Stimulated activated CD4-positive, alpha-beta T cell treated with anti-CD3 and anti-CD28 coated beads, Interleukin-12 subunit alpha, Interleukin-12 subunit beta, amount 100 ng/mL, for 4 hours (primary cell): ENCODE measurements around the gene SLIT1.

Experiments
- DNase-seq: peaks from one replicate; pipeline ENCODE4 v3.0.0-alpha.2; 2020

The SLIT1 gene

DNA sequence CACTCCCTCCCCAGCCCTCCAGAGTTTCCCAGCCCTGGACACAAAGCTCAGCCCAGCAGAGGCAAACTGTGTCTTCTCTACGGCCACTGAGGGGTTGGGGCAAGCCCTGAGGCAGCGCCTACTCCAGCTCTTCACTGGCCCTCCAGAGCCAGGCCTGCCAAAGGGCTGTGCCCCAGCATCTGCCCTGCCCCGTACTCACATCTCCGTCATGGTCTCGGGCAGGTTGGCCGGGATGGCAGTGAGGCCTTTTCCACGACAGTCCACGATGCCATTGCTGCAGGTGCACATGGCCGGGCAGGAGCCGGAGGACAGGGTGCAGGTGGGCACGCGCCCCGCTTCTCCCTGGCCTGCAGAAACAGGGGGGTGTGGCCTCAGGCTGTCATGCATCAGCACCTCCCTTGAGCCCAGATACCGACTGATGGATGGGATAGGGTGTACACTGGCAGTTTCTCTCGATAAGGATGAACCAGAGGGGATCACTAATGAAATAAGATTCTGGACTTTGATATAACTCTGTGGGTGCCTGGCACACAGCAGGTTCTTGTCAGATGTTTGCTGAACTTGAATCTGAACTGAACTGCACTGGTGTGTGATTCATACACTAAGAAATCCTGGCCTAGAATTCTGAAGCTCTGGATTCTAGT, 125.2 kb downstream of the SLIT1 start:
- DNase-seq: no peak

DNA sequence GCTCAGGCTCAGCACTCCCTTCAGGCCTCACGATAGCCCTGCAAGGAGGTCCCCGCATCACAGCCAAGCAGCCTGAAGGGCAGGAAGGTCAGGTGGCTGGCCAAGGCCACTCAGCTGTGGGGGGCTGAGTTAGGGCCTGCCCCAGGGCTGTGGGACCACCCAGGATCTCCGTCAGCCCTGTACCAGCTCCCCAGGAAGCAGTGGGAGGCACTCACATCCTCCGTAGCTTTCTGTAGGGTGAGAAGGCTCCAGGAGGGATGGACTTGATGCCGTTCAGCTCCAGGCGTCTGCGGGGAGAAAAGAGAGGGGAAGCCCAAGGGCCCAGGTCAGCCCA, 125.9 kb downstream of the SLIT1 start:
- no peak for DNase-seq

DNA sequence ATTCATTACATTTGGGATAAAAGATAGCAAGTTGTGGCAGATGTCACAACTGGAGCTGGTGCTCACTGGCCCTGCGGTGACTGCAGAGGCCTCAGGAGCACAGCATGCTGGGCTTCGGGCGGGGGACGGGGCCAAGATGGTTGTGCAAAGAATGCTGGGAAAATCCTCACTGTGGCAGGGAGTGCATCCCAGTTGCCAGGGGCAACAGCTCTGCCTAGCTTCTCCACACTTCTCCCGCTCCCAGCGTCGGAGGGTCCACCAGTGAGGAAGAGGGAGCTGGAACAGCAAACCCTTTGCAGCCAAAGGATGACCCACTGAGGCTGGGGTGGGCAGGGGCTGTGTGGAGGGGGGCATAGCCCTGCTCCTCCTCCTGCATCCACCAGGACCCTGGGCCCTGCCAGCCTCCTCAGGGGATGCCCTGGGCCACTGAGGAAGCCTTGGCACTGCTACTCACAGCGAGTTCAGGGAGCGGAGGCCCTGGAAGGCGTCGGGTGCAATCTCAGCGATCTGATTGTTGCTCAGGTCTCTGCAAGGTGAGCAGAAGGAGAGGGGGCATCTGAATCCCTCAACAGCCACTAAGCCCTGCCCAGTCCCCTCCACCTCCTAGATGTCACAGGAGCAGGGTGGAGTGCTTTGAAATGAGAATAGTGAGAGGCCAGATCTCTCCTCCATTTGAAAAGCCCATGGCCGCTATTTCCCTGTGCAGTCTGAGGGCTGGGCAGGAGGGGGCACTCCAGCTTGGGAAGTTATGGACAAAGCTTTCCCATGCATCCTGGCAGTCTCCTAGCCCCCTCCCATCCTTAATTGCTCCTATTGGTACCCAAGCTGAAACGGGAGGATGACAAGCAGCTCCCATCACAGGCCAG, 126.5 kb downstream of the SLIT1 start:
- no peak for DNase-seq

DNA sequence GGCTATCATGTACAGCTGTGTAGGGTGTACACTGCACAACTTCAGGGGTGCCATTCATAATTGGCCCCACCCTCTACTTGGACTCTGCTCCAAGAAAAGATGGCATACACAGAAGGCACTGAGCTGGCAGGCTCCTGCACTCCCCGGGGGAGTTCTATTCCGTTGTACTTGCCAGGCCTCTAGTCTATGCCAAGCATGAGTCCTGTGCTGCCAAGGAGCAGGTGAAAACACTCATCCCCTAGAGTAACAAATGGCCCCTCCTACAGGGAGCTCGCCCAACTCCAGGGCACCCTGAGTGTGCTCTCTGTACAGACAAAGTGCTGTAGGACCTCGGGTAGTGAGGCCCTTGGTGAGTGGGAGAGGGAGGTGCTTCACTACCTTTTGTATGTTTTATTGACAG, 127.2 kb downstream of the SLIT1 start:
- DNase-seq: no peak

DNA sequence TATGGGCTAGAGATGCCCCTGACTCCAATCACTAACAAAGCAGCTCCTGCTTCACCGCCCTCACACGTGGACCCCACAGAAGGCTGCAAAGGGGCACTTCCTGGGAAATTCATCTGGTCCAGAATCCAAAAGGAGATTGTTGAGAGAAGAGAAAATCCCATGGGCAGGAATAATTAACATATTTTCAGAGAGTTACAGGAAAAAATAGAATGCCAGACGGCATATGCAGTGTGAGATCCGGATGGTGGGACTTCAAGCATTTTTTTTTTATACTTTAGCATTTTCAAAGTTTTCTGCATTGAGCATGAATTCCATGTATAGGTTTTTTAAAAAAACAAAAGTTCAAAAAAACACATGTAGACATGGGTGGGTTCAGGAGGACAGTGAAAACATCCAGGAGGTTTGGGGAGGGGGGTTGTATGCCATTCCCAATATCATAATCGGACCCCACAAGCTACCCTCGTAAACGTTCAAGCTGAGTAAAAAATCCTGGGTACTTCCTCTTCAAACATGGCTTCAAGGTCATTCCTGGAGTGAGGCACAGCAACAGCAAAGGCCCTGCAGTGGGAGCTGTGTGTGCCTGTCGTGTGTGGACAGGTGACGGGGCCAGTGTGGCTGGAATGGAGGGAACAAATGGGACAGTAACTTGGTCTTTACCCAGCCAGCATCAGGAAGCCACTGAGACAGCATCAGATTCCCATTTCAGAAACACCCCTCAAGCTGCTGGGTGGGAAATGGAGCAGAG, 128.1 kb downstream of the SLIT1 start:
- DNase-seq: no peak

DNA sequence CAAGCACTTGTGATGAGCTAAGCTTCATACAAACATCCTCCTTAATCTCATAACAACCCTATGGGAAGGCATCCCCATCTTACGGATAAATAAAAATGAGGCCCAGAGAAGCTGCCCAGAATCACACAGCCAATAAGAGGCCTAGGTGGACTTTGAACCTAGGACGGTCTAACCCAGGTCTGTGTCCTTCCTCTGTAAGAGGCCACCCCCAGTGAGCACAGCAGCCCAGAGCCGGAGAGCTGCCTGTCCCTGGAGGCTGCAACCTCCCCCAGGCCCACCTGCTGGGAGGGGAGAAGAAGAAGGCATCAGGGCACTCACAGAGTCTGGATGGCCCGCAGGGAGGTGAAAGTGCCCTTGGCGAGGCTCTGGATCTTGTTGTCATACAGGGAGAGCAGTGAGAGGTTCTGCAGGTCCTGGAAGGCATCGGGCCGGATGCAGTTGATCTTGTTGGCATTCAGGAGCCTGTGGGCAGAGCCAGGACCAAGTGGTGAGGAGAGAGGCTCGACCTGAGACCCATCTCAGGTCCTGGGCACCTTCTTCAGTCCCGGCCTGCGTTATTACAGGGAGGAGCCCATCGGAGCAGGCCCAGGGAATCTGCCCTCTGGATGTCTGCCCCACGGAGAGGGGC, 129.6 kb downstream of the SLIT1 start:
- no peak for DNase-seq

DNA sequence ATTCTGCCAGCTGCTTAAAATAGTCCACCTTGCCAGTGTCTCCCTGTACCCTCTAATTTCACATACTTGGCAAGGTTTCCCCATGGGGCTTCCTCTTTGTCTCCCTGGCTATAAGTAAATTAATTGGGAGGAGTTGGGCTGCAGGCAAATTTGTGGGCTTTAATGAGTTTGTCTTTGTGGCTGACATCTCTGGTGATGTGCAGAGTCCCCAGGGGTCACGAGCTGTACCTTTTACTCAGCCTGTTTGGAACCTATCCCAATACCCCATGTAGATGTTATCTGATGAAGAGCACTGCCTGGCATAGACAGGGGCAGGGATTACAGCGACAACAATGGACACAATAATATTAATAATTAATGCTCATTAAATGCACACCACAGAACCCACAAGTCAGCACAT, 132.5 kb downstream of the SLIT1 start:
- DNase-seq: no peak

DNA sequence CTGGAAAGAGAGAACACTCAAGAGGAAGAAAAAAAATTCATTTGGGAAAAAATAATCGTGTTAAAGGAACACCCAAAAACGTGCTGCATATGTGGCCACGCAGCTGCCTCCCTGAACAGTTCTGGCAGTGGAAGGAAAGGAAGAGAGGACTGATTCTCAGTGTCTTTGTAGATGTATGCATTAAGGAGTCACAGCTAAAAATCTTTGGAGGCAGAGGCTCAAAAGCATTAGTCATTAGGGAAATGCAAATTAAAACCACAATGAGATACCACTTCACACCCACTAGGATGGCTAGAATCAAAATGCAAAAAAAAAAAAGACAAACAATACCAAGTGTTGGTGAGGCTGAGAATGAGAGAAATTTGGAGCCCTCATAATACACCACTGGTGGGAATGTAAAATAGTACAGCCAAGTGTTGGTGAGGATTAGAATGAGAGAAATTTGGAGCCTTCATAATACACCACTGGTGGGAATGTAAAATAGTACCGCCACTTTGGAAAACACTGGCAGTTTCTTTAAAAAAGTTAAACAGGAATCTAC, 134.7 kb downstream of the SLIT1 start:
- DNase-seq: no peak

DNA sequence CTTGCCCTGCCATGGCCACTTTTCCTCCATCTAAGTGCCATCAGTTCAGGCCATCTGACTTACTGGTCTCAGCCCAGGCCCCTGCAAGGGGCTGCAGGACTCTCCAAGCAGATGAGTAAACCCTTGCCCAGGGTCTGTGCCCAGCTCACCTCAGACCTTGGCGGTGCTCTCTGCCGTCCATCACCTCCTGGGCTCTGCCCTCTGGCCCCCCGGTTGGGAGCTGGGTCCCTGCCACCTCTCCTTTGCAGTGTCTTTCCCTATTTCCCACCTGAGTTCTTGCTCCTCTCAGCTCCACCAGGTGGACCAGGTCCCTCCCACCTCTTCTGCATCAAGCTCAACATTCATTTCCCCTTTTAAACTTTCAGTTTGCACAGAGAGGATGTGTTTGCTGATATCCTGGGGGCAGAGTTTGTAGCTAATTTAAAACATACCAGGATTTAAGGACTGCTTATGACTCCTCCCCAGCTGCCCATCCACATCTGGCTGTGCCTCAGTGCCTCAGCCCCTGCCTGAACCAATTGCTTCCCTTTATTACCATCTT, 135.5 kb downstream of the SLIT1 start:
- DNase-seq: no peak

DNA sequence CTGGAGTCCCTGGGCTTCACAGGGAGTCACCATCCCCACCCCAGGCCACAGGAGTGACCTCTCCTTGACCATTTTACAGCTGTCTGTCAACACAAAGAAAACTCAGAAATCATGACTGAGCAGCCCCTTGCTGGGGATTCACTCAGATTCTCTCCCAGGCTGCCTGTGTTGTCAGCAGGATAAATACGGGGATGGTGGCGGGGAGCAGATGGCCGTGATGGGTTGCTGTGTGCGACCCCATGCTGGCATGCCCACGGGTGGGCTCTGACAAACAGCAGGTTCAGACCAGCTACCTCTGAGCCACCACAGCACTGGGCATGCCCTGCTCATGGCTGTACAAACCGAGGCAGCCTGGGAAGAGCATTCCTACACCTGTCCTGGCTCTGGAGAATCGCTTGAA, 136.1 kb downstream of the SLIT1 start:
- DNase-seq: no peak

DNA sequence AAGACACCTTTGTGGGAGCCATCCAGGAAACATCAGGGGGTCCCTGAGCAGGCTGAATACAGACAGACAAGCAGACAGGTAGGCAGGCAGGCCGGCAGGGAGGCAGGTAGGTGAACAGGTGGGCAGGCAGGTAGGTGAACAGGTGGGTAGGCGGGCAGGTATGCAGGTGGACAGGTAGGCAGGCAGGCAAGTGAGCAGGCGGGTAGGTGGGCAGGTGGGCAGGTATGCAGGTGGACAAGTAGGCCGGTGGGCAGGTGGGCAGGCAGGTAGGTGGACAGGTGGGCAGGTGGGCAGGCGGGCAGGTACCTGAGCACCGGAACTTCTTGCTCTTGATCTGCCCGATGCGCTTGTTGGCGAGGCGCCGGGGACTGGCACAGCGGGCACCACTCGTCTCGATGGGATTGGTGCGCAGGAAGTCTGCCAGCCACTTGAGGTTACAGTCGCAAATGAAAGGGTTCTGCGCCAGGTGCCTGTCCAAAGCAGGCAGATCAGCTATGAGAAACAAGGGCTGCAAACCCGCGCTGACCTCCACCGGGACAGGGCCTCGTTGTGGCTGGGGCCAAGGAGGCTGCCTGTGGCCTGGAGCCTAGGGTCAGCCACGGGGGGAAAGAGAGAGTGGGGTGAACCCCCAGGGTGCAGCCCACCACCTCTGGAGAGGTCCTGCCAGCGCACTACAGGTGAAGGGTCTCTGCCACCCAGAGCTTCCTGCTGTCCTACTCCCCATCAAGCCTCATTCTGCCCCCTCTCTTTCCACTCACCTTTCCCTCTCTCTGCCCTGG, 136.9 kb downstream of the SLIT1 start:
- no peak for DNase-seq

DNA sequence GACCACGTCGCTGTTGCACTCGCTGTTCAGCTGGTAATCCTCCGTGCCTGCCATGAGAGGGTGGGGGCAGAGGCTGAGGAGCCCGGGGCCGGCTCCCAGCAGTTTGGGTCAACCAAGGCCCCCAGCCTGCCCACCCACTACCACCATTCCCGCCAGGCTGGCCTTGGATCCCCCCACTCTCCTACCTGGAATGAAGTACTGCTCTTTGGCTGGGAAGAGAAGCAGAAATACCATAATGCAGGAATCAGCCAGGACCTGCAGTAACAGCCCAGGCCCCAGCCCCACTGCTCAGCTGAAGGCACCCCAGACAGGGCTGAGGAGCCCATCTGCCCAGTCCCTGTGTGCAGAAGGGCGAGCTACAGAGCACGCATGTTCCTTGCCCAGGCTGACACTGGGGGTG, 138.0 kb downstream of the SLIT1 start:
- DNase-seq: no peak

DNA sequence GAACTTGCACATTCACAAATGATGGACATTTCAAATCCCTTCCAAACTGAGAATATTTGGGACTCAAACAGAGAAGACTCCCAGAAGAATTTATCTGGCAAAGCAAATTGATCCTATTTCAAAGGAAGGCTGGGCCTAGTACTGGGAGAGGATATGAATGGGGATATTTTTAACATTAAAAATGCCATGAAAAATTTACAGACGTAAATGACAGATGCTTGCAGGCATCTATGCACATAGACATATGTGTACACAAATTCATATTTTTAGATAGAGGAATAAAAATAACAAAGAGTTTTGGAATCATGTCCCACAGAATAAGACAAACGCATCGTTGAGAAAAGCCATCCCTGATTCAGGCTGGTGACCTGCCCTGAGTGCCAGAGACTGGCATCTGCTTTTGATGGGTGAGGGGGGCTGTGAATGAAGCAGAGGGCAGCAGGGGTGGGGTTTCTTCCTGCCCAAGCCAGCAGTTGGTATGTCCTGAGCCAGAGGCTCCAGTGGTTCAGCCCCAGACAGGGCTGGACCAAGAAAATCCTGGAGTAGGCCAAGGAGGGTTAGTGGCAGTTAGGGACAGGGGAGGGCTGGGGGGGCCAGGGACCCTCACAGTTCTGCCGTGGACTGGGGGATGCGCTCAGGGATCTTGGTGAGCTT, 138.5 kb downstream of the SLIT1 start:
- no peak for DNase-seq

DNA sequence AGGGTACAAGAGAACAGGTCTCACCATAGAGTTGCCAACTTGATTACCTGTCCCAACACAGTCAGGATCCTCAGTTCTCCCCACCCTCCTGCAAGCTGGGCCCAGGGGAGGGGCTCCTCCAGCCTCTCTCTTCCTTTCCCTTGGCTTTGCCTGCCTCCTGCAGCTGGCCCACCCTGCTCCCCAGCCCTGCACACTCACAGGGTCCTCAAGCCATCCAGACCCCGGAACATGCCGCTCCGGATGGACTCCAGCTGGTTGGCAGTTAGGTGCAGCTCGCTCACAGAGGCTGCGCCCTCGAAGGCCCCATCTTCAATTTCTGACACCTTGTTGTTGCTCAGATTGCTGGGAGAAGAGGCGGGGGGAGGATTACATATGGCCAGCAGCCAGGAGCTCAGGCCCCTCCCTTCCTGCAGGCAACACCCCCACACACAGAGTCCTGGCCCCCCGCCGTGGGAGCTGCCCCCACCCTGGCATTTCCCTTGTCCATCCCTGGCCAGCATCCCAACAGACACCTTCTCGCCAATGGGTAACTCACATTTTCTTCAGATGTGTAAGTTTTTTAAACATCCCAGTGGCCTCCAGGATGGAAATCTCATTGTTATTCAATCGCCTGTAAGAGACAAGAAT, 139.2 kb downstream of the SLIT1 start:
- no peak for DNase-seq

DNA sequence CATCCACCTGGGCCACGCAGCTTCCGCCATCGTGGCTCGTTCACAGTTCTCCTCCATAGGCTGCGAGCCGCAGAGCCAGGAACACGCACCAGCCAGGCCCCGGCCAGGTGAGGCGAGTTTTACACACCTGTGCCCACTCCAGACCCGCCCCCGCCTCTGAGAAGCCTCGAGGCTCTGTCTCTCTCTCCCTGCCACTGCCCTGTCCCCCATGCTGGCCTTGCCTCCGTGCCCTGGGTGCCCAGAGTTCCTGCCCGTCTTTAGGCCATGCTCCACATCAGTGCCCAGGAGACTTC, 142.2 kb downstream of the SLIT1 start:
- DNase-seq: no peak

DNA sequence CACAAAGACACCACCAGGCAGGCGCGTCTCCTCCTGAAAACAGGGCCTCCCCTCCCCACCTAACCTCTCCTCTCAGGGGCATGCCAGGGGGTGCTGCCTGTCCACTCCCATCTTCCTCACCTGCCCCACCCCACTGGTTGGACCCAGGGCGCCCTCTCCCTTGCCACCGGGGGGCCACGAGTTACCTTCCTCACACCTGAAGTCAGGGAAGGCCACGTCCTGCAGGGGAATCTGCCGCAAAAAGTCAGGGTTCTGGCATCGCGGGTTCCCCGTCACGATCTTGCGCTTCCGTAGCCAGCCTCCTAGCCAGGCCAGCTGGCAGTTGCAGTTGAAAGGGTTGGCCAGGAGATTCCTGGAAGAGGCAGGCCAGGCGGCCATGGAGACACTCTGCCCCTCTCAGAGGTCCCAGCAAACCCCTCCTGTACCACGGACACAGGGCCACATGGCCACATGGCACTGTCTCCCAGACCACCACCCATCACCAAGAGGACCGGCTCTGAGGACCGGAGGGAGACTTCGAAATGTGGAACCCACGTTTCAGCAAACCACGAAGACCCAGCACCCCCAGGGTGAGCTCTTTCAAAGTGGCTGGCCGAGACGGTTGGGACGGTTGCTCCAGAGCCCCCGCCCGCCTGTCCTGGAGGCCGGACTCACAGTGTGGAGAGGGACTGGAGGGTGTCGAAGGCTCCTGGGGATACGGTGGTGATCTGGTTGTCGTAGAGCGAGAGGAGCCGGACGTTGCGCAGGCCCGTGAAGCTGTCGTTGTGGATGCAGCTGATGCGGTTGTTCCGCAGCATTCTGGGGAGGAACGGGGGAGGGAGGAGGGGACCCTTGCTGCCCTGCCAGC, 142.8 kb downstream of the SLIT1 start:
- DNase-seq: no peak

DNA sequence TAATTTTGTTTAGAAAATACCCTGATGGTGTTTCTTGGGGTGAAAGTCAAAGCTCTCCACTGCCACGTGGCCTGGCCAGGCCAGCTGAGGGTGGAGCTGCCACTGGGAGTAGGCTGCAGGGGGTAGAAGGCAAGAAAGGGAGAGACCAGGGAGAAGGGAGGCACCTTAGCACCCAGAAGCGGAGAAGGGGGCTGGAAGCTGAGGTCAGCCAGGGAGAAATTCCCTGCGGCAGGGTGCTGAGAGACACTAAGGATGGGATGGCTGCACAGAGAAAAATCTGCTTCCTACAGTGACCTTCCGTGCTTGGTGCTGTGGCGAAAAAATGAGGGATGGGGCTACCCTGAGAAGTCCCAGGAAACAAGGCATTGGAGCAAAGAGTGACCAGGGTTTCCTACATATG, 143.7 kb downstream of the SLIT1 start:
- no peak for DNase-seq

DNA sequence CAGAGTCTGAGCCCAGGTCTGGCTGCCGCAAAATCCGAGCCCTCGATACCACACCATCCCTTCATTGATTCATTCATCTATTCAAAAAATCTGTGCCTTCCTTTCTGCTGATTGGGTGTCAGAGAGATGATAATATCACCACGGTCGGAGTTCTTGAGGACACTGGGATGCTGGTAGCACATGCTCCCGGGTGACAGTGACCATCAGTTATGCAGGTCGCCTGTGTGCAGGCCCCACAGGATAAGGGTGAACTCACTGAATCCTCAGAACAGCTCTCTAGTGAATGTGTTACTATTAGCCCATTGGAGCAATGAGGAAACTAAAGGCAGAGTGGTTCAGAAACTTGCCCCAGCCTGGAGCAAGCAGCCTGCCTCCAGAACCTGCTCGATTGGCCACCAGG, 145.1 kb downstream of the SLIT1 start:
- DNase-seq: no peak

DNA sequence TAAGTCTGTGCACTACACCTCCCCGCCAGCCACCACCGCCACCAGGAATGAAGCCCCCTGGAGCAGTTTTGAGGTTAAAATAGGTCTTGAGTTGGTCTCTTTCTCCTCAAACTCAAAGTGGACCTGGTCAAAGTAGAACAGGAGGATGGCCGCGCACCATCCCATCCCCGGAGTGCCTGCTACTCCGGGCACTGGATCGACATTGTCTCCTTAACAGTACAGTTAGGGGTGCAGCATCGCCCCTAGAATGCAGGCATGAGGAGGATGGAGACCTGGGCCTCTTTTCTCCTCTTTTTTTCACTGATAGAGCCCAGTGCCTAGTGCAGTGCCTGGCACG, 145.5 kb downstream of the SLIT1 start:
- DNase-seq: no peak

DNA sequence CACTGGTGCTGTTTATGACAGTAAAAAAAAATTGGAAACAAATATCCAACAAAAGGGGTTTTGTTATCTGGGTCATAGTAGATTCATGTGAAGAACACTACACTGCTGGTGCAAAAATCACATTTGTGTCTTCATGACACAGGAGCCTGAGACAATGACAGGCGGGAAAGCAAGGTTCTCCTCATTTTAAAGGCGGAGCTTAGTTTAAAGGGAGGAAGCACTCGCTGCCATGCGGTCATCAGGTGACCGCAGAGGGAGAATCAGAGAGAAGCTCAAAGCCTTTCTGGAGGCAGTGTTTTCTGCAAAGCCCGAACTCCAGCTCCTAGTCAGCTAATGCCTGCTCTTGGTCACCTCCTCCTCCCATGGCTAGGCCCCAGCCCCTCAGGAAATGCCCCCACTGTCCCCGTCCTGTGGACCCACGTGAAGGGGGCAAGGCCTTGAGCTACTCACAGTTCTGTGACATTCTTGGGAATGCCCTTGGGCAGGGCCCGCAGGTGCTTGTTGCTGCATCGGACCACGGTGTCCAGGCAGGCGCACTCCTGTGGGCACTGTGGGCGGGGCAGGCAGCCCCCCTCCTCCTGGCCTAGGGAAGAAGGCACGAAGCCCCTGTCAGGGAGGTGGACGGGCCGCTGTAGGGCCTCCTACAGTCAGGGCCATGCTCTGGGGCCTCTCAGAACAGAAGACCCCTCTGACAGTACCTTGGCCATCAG, 146.1 kb downstream of the SLIT1 start:
- DNase-seq: no peak
